ENCODE data around the gene TMEM106C. TPM values are rescaled to one million over a fixed set of nuclear protein-coding genes. Genes with fewer than 3 reads are reported as not detected.

Gene TMEM106C
- total RNA-seq, 1 donor from 2014 or later, result 36.1 TPM

GRCh38 chr12:47979686-47980085 is 16.3 kb downstream of the TMEM106C start:
- DNase-seq (ENCODE audit: low read depth in 2 of 2), result no peak

GRCh38 chr12:47980197-47980596 is 16.8 kb downstream of the TMEM106C start:
- no peak for DNase-seq (ENCODE audit: low read depth in 2 of 2)

GRCh38 chr12:47980779-47981495 is 17.5 kb downstream of the TMEM106C start:
- DNase-seq (ENCODE audit: low read depth in 2 of 2), result no peak

- DNase-seq (ENCODE audit: low read depth in 2 of 2), result no peak
Observed at GRCh38 chr12:47981496-47982260, 18.3 kb downstream of the TMEM106C start.

- no peak for DNase-seq (ENCODE audit: low read depth in 2 of 2)
Observed at GRCh38 chr12:47982311-47982710, 18.9 kb downstream of the TMEM106C start.

- DNase-seq (ENCODE audit: low read depth in 2 of 2), result no peak
Observed at GRCh38 chr12:47982770-47983169, 19.4 kb downstream of the TMEM106C start.

- no peak for DNase-seq (ENCODE audit: low read depth in 2 of 2)
Observed at GRCh38 chr12:47983541-47984115, 20.2 kb downstream of the TMEM106C start.

GRCh38 chr12:47984331-47984801 is 21.0 kb downstream of the TMEM106C start:
- no peak for DNase-seq (ENCODE audit: low read depth in 2 of 2)

GRCh38 chr12:47985596-47986290 is 22.3 kb downstream of the TMEM106C start:
- no peak for DNase-seq (ENCODE audit: low read depth in 2 of 2)

GRCh38 chr12:47986291-47986660 is 22.9 kb downstream of the TMEM106C start:
- no peak for DNase-seq (ENCODE audit: low read depth in 2 of 2)

- no peak for DNase-seq (ENCODE audit: low read depth in 2 of 2)
Observed at GRCh38 chr12:47986832-47987231, 23.4 kb downstream of the TMEM106C start.

- no peak for DNase-seq (ENCODE audit: low read depth in 2 of 2)
Observed at GRCh38 chr12:47987411-47988072, 24.1 kb downstream of the TMEM106C start.

- no peak for DNase-seq (ENCODE audit: low read depth in 2 of 2)
Observed at GRCh38 chr12:47988073-47989022, 25.0 kb downstream of the TMEM106C start.

GRCh38 chr12:47989023-47989417 is 25.6 kb downstream of the TMEM106C start:
- DNase-seq (ENCODE audit: low read depth in 2 of 2), result no peak

- DNase-seq (ENCODE audit: low read depth in 2 of 2), result no peak
Observed at GRCh38 chr12:47989666-47990065, 26.3 kb downstream of the TMEM106C start.

- no peak for DNase-seq (ENCODE audit: low read depth in 2 of 2)
Observed at GRCh38 chr12:47990351-47991105, 27.1 kb downstream of the TMEM106C start.

GRCh38 chr12:47991106-47992061 is 28.0 kb downstream of the TMEM106C start:
- no peak for DNase-seq (ENCODE audit: low read depth in 2 of 2)

GRCh38 chr12:47992776-47993175 is 29.4 kb downstream of the TMEM106C start:
- DNase-seq (ENCODE audit: low read depth in 2 of 2), result no peak

Measured in lung microvascular endothelial cell (primary cell).